Measurements from ENCODE around the gene KLHL17. TPM values are rescaled to one million over a fixed set of nuclear protein-coding genes. Genes with fewer than 3 reads are reported as not detected.
A peak's percentile ranks its signal among the peaks of the same experiment; 100 is the strongest.

The KLHL17 gene
- total RNA-seq (4.5 TPM), polyA plus RNA-seq (12.0 TPM)

DNA sequence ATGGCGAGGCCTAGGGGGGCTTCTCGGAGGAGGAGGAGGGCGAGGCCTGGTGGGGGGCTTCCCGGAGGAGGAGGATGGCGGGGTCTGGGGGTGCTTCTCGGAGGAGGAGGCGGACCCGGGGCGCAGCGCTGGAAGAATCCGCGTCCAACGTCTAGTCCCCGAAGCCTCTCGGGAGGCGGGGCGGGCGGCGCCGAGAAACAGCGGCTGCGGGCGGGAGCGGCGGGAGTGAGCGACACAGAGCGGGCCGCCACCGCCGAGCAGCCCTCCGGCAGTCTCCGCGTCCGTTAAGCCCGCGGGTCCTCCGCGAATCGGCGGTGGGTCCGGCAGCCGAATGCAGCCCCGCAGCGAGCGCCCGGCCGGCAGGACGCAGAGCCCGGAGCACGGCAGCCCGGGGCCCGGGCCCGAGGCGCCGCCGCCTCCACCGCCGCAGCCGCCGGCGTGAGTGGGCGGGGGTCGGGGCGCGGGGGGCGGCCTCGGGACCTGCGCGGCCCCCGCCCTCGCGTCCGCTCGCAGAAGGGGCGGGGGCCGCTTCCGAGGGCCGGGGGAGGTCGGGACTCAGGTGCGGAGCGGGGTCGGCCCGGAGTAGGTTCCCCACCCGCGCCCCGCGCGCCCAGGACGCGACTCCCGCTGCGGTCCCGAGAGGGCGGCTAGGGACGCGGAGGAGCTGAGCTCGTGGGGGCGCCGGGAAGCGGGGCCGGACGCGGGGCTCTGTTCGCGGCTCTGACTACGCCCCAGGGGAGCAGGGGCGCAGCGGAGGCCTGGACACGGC is at the start of gene KLHL17:
TSS of gene KLHL17 (plus strand) at position 222 of the 769 bp plus-strand sequence. CDS start at position 332, 110 bp downstream.
- peak within 1 kb of the TSS; percentile 96 for H3K4me3 ChIP-seq (ENCODE audit: low read depth, low read length)
- peaks cover 6% of the 10 kb centered on the region for H3K36me3 ChIP-seq (ENCODE audit: insufficient read depth)
- WGBS: under 1% methylated on average over 109 of the region's 109 CpGs
- H3K27ac ChIP-seq (ENCODE audit: low read depth): no peak within 1 kb of the TSS
- H3K4me1 ChIP-seq (ENCODE audit: insufficient read depth): peaks cover 3% of the 10 kb centered on the region
- DNase-seq (ENCODE audit: extremely low spot score): no peak

GRCh38 chr1:910881-911721 is 49.3 kb upstream of the KLHL17 start:
- 71% methylated on average over 25 of the region's 25 CpGs for WGBS
- H3K36me3 ChIP-seq (ENCODE audit: insufficient read depth): no peaks in the 10 kb centered on the region
- peaks cover 2% of the 10 kb centered on the region for H3K4me1 ChIP-seq (ENCODE audit: insufficient read depth)
- no peak for DNase-seq (ENCODE audit: extremely low spot score)
- no peak overlapping the region for H3K27ac ChIP-seq (ENCODE audit: low read depth)
- no peak overlapping the region for H3K4me3 ChIP-seq (ENCODE audit: low read depth, low read length)

DNA sequence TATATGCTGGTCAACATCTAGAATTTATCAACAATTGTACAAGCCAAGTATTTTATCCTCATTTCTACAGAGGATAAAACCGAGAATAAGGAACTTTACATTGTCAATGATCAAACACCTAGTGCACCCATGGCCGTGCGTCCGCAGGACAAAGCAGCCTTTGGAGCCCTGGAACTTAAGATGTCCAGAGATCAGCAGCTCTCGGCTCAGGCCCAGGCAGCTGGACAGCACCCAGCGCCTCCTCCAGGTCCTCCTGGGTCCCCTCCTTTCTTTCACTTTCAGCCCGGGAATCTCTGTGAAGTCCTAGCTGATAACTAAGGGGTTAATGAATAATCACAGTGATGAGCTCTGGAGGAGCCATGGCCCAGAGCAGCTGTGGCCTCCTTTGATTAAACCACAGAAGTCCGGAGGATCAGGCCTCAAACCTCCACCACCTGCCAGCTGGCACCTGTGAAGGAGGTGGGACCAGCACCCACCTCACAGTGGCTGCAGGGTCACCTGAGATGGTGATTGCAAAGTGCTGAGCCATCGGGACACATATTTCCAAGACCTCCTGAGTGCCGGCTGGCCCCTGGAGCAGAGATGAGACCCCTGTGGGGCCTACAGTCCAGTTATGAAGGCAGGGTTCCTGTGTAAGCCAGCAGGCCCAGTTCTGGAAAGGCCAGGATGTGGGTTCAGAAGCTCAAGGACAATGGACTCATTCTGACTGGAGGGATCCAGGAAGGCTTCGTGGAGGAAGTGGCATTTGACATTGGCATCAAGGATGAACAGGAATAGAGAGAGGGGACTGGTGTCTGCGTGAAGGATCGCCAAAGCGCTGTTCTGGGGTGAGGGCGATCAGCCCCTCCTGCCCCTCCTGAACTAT is 48.3 kb upstream of the KLHL17 start:
- 73% methylated on average over 15 of the region's 15 CpGs for WGBS
- DNase-seq (ENCODE audit: extremely low spot score): no peak
- no peak overlapping the region for H3K4me3 ChIP-seq (ENCODE audit: low read depth, low read length)

GRCh38 chr1:912740-913301 is 47.6 kb upstream of the KLHL17 start:
- no peaks in the 10 kb centered on the region for H3K36me3 ChIP-seq (ENCODE audit: insufficient read depth)
- no peak for DNase-seq (ENCODE audit: extremely low spot score)
- H3K4me3 ChIP-seq (ENCODE audit: low read depth, low read length): no peak overlapping the region
- 68% methylated on average over 24 of the region's 24 CpGs for WGBS
- no peak overlapping the region for H3K27ac ChIP-seq (ENCODE audit: low read depth)
- H3K4me1 ChIP-seq (ENCODE audit: insufficient read depth): peaks cover 2% of the 10 kb centered on the region

More for the DNA sequence above, 48.3 kb upstream of the KLHL17 start:
- Histone ChIP-seq H3K27ac (ENCODE audit: low read depth) (no peak overlapping the region), H3K36me3 (ENCODE audit: insufficient read depth) (no peaks in the 10 kb centered on the region), H3K4me1 (ENCODE audit: insufficient read depth) (peaks cover 2% of the 10 kb centered on the region)

GRCh38 chr1:913491-914130 is 46.8 kb upstream of the KLHL17 start:
- H3K36me3 ChIP-seq (ENCODE audit: insufficient read depth): no peaks in the 10 kb centered on the region
- H3K4me1 ChIP-seq (ENCODE audit: insufficient read depth): peaks cover 2% of the 10 kb centered on the region
- no peak for DNase-seq (ENCODE audit: extremely low spot score)
- WGBS: 78% methylated on average over 16 of the region's 16 CpGs
- no peak overlapping the region for H3K27ac ChIP-seq (ENCODE audit: low read depth)
- H3K4me3 ChIP-seq (ENCODE audit: low read depth, low read length): no peak overlapping the region

DNA sequence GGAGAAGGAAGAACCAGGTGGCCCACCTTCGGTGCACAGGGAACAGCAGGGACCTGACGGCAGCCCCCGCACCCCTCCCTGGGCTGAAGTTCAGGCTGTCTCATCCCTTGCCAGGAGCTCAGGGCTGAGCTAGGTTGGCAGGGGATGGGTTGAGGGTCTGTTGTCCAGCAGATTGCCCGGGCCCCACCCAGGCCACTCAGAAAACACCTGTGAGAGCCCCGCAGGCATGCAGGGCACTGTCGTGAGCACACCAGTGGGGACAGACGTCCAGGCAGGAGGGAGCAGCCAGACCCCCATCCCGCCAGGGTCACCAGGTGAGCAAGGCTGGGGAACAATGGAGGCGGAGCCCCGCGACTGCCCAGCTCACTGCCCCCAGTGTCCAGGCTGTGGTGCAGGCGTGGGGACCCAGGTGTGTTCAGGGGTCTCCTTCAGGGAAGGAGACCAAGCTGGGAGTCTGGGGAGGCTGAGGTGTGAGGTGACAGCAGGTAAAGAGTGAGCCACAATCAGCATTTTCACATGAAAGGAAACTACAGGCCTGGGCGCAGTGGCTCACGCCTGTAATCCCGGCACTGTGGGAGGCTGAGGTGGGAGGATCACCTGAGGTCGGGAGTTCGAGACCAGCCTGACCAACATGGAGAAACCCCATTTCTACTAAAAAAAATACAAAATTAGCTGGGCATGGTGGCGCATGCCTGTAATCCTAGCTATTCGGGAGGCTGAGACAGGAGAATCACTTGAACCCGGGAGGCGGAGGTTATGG is 46.1 kb upstream of the KLHL17 start:
- no peak for DNase-seq (ENCODE audit: extremely low spot score)
- Histone ChIP-seq H3K36me3 (ENCODE audit: insufficient read depth) (no peaks in the 10 kb centered on the region), H3K4me3 (ENCODE audit: low read depth, low read length) (no peak overlapping the region), H3K27ac (ENCODE audit: low read depth) (no peak overlapping the region), H3K4me1 (ENCODE audit: insufficient read depth) (peaks cover 2% of the 10 kb centered on the region)
- 81% methylated on average over 21 of the region's 21 CpGs for WGBS

DNA sequence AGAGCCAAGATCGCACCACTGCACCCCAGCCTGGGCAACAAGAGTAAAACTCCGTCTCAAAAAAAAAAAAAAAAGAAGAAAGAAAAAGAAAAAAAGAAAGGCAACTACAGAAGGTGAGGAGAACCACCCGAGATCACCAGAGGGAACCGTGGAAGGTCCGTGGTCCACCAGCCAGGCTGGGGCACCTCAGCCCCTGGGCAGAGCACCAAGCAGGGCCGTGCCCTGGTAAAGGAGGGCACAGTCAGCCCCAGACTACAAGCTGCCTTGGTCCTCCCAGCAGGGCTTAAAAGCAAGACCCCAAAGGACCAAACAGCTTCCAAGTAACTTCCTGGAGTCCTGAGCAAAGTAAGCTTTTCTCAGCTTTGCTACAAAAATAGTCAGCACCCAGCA is 45.5 kb upstream of the KLHL17 start:
- no peaks in the 10 kb centered on the region for H3K36me3 ChIP-seq (ENCODE audit: insufficient read depth)
- H3K4me3 ChIP-seq (ENCODE audit: low read depth, low read length): no peak overlapping the region
- no peak overlapping the region for H3K27ac ChIP-seq (ENCODE audit: low read depth)
- H3K4me1 ChIP-seq (ENCODE audit: insufficient read depth): peaks cover 2% of the 10 kb centered on the region
- DNase-seq (ENCODE audit: extremely low spot score): no peak
- WGBS: 83% methylated on average over 6 of the region's 6 CpGs

DNA sequence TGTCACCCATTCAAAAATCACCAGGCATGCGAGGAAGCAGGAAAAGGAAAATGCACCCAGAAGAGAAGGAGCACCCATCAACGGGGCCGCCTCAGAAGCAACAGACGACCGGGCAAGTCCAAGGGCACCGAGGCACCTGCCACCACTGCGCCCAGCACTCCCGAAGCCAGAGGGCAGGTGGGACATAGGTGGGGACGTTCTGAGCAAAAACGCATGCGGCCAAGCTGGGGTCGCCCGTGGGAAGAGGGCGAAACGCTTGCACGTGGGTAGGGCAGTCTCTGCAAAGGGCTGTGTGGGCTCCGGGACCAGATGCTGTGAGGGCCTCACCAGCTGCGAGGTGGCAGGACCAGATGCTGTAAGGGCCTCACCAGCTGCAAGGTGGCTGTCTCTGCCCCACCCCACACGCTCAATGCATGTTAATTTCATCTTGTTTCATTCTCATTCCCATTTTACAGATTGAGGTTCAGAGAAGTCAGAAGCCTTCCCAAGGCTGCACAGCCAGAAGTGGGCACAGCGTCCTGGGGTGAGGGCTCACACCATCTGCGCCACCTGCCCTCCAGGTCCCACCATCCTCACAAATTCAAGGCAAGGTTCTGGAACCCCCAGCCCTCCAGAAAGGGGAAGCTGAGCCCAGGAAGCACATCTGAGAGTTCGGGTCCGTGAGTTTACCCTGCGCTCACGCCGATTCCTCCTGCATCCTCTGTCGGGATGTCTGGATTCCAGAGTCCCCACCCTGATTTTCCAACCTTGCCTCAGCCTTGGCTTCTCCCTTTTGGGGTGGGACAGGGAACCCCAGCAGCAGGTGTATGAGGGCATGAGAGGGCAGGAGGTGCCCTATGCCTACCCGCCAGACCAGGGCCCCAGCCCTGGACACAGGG is 44.9 kb upstream of the KLHL17 start:
- no peaks in the 10 kb centered on the region for H3K4me1 ChIP-seq (ENCODE audit: insufficient read depth)
- H3K36me3 ChIP-seq (ENCODE audit: insufficient read depth): no peaks in the 10 kb centered on the region
- H3K27ac ChIP-seq (ENCODE audit: low read depth): no peak overlapping the region
- WGBS: 86% methylated on average over 28 of the region's 28 CpGs
- DNase-seq (ENCODE audit: extremely low spot score): no peak
- H3K4me3 ChIP-seq (ENCODE audit: low read depth, low read length): no peak overlapping the region

DNA sequence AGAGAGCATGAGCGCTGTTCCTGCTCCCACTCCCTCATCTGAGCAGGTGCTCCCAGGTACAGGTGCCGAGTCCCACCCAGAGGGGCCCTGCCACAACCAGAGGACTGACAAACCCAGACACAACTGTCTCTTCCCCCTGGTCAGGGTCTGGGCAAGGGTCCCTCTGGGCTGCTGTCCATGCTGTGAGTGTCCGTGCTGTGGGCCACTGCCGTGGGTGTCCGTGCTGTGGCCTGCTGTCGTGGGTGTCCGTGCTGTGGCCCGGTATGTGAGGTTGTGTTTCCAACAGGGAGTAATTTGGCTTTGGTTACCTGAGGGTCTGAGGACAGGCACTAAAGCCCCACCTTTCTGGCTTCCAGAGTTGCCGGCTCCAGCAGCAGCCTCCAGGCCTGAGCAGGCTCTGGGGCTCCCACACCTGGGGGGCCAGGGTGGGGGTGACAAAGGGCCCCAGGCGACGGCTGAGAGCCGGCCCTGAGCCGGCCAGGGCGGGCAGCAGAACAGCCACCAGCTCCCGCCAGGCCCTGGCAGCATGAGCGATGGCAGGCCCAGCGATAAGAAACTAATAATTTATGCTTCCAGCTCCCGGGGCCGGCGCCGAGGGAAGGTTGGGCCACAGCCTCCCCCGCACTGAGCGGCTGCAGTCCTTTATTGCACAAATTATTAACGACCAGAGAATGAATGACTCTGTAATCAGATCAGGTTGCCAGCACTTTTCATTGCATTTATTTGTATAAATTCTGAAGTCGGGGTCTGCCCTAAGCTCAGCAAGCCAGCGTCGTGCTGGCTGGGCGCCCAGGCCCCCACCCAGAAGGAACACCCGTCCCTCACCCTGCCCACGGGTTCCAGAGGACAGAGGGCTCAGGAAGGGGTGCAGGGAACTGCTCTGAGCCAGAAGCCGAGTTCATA is 44.0 kb upstream of the KLHL17 start:
- Histone ChIP-seq H3K4me3 (ENCODE audit: low read depth, low read length) (no peak overlapping the region), H3K4me1 (ENCODE audit: insufficient read depth) (no peaks in the 10 kb centered on the region), H3K36me3 (ENCODE audit: insufficient read depth) (no peaks in the 10 kb centered on the region), H3K27ac (ENCODE audit: low read depth) (no peak overlapping the region)
- 21% methylated on average over 31 of the region's 31 CpGs for WGBS
- no peak for DNase-seq (ENCODE audit: extremely low spot score)

GRCh38 chr1:917076-917459 is 43.3 kb upstream of the KLHL17 start:
- no peaks in the 10 kb centered on the region for H3K36me3 ChIP-seq (ENCODE audit: insufficient read depth)
- H3K4me3 ChIP-seq (ENCODE audit: low read depth, low read length): no peak overlapping the region
- H3K27ac ChIP-seq (ENCODE audit: low read depth): no peak overlapping the region
- no peaks in the 10 kb centered on the region for H3K4me1 ChIP-seq (ENCODE audit: insufficient read depth)
- WGBS: 31% methylated on average over 7 of the region's 7 CpGs
- DNase-seq (ENCODE audit: extremely low spot score): no peak

Measured in urinary bladder (tissue), 4 donors.